GM12864 (cell line): Measurements from ENCODE around the gene NSF.

Experiments used
- DNase-seq: peaks from one replicate; pipeline ENCODE4 v3.0.0-alpha.2; 2011; ENCODE audit warnings: low read depth
- H3K4me3 ChIP-seq: 2 replicates; pipeline ENCODE4 v1.5.1; 2011; ENCODE audit warnings: mild to moderate bottlenecking, low read depth, low read length, control low read depth
- CTCF ChIP-seq: IDR thresholded peaks from 2 replicates; pipeline ENCODE4 v1.5.1; 2011; ENCODE audit warnings: low read depth, mild to moderate bottlenecking, moderate library complexity, low read length, control low read depth, inconsistent platforms; ENCODE audit errors: missing control alignments

The NSF gene

GRCh38 chr17:46736100-46736499 is 145.6 kb downstream of the NSF start:
- no peak for TF ChIP-seq CTCF
- no peak overlapping the region for H3K4me3 ChIP-seq
- peak; percentile 13 for DNase-seq

- H3K4me3 ChIP-seq, result no peak overlapping the region
- no peak for DNase-seq
Observed at GRCh38 chr17:46737326-46737725, 146.9 kb downstream of the NSF start.

GRCh38 chr17:46738544-46738943 is 148.1 kb downstream of the NSF start:
- no peak overlapping the region for H3K4me3 ChIP-seq
- no peak for DNase-seq
- no peak for TF ChIP-seq CTCF

More at GRCh38 chr17:46737326-46737725, 146.9 kb downstream of the NSF start:
- no peak for TF ChIP-seq CTCF

- DNase-seq, result no peak
- H3K4me3 ChIP-seq, result no peak overlapping the region
Observed at GRCh38 chr17:46739982-46740381, 149.5 kb downstream of the NSF start.

GRCh38 chr17:46741122-46741730 is 150.8 kb downstream of the NSF start:
- H3K4me3 ChIP-seq, result no peak overlapping the region
- TF ChIP-seq CTCF, result no peak
- no peak for DNase-seq

More at GRCh38 chr17:46739982-46740381, 149.5 kb downstream of the NSF start:
- no peak for TF ChIP-seq CTCF

- TF ChIP-seq CTCF, result no peak
- H3K4me3 ChIP-seq, result no peak overlapping the region
- DNase-seq, result no peak
Observed at GRCh38 chr17:46742565-46743270, 152.2 kb downstream of the NSF start.

- DNase-seq, result no peak
- no peak for TF ChIP-seq CTCF
- no peak overlapping the region for H3K4me3 ChIP-seq
Observed at GRCh38 chr17:46744441-46744840, 154.0 kb downstream of the NSF start.
